HUES48 (cell line): ENCODE measurements around the gene TWIST2.
A peak's percentile ranks its signal among the peaks of the same experiment; 100 is the strongest.

ENCODE experiments used
- H3K27ac ChIP-seq: one replicate; pipeline ENCODE4 v1.7.0; 2013; ENCODE audit warnings: low read depth, low read length, inconsistent platforms
- H3K27me3 ChIP-seq: 2 replicates; pipeline ENCODE4 v1.6.1; 2013; ENCODE audit warnings: mild to moderate bottlenecking, low read length; ENCODE audit not compliant: control insufficient read depth, insufficient read depth
- H3K36me3 ChIP-seq: 2 replicates; pipeline ENCODE4 v1.6.1; 2013; ENCODE audit warnings: low read length; ENCODE audit not compliant: control insufficient read depth, insufficient read depth
- H3K4me1 ChIP-seq: 2 replicates; pipeline ENCODE4 v1.6.1; 2013; ENCODE audit warnings: mild to moderate bottlenecking, low read length; ENCODE audit not compliant: control insufficient read depth, insufficient read depth
- H3K4me3 ChIP-seq: 2 replicates; pipeline ENCODE4 v1.5.1; 2013; ENCODE audit warnings: mild to moderate bottlenecking, low read depth, low read length
- H3K9ac ChIP-seq: 2 replicates; pipeline ENCODE4 v1.6.1; 2013; ENCODE audit warnings: mild to moderate bottlenecking, low read depth, low read length, moderate library complexity
- H3K9me3 ChIP-seq: 2 replicates; pipeline ENCODE4 v1.6.1; 2013; ENCODE audit warnings: low read length; ENCODE audit not compliant: control insufficient read depth, insufficient read depth

TWIST2 gene

DNA sequence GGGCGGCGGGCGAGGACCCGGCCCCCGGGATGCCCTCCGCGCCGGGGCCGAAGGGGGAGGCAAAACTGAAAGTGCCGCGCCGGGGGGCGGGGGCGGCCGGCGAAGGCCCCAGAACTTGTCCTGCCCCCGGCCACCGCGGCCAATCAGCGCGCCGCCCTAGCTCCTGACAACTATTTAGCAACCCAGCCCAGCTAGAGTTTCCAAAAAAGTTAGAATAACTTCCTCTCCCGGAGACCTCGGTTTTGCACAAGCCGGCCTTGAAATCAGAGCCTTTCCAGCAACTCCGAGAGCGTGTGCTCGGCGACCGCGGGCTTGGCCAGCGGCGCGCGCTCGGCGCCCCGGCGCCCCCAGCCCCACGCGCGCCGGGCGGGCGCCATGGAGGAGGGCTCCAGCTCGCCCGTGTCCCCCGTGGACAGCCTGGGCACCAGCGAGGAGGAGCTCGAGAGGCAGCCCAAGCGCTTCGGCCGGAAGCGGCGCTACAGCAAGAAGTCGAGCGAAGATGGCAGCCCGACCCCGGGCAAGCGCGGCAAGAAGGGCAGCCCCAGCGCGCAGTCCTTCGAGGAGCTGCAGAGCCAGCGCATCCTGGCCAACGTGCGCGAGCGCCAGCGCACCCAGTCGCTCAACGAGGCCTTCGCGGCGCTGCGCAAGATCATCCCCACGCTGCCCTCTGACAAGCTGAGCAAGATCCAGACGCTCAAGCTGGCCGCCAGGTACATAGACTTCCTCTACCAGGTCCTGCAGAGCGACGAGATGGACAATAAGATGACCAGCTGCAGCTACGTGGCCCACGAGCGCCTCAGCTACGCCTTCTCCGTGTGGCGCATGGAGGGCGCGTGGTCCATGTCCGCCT is at the start of gene TWIST2:
Gene TWIST2 (plus strand): TSS at position 245 of the 850 bp plus-strand sequence. CDS start 131 bp downstream, at position 376.
- Histone ChIP-seq H3K4me3 (peak within 1 kb of the TSS; percentile 58), H3K4me1 (no peaks in the 10 kb centered on the region; the same call in 1 of the 2 replicates), H3K9me3 (no peaks in the 10 kb centered on the region), H3K27ac (no peak within 1 kb of the TSS), H3K36me3 (no peaks in the 10 kb centered on the region), H3K27me3 (peaks cover 86% of the 10 kb centered on the region), H3K9ac (peak within 1 kb of the TSS; percentile 35; the same call in 1 of the 2 replicates)

DNA sequence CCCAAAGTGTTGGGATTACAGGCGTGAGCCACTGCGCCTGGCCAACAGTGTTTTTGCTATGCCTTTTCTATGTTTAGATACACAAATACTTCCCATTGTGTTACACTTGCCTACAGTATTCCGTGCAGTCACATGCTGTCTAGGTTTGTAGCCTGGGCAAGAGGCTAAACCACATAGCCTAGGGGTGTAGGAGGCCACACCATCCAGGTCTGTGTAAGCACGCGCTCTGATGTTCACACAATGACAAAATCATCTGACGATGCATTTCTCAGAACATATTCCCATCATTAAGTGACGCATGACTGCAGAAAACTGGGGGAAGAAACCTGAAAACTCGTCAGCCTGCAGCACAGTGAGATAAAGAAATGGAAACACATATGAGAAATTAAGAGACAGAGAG is 46.1 kb upstream of the TWIST2 start:
- Histone ChIP-seq H3K4me1 (no peaks in the 10 kb centered on the region), H3K27ac (no peak overlapping the region), H3K9me3 (no peaks in the 10 kb centered on the region; the same call in 1 of the 2 replicates), H3K36me3 (no peaks in the 10 kb centered on the region), H3K27me3 (no peaks in the 10 kb centered on the region), H3K4me3 (no peak overlapping the region), H3K9ac (no peak overlapping the region)

DNA sequence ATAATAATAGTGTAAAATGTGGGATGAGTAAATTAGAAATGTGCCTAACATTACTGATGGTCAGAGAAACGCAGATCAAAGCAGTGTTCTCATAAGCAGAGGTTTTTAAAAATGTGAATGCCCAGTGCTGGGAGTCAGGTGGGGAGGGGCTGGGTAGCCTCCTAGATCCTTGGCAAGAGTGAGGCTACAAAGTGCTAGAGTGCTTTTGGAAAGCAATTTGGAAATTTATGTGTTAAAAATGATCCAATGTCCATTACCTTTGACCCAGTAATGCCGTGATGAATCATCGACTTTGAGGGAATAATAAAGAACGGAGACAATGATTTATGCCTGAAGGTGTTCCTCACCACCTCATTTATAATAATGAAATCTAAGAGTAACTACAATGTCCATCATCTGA is 44.9 kb upstream of the TWIST2 start:
- Histone ChIP-seq H3K9ac (no peak overlapping the region), H3K27me3 (no peaks in the 10 kb centered on the region)

DNA sequence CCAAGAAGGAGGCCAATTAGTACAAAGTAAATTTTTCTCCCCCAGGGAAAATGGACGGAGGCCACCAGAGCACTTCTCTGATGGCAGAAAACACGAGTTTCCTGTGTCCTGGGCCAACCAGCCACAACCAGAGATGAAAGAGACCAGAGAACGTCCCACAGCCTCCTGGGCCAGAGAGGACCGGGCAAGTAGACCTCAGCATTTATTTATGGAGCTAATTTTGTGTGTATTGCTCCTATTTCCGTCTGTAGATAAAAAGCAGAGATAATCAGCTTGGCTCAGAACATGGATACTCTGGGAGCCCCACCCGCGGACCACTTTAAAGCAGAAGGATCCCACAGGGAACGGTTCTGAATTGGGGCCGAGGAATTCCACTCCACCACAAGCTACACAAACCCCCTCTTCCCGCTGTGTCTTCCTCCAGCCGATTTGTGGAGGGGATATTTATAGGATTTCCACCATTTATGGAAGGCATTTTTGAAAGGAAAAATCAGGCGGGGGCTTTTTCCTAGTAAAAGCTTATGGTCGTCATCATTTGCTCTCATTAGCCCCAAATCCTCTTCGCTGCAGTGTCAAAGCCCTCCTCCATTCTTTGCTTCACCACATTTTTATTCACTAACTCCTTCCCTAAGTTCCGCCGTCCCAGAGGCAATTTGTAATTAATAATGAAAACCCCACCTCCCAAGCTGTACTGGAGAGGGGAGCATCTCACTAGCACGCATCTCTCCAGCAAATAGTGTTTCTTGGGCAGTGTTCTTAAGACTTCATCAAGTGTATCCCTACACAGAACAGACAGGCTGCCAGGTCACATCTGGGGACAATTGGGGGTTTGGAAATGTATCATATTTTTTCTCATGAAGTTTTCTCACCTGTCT is 43.7 kb upstream of the TWIST2 start:
- no peak overlapping the region for H3K27ac ChIP-seq
- no peaks in the 10 kb centered on the region for H3K36me3 ChIP-seq
- no peak overlapping the region for H3K9ac ChIP-seq
- peaks cover 15% of the 10 kb centered on the region; the same call in 1 of the 2 replicates for H3K9me3 ChIP-seq
- no peaks in the 10 kb centered on the region for H3K27me3 ChIP-seq
- no peak overlapping the region for H3K4me3 ChIP-seq
- no peaks in the 10 kb centered on the region for H3K4me1 ChIP-seq

More for the DNA sequence above, 44.9 kb upstream of the TWIST2 start:
- H3K9me3 ChIP-seq, result peaks cover 9% of the 10 kb centered on the region; the same call in 1 of the 2 replicates
- H3K36me3 ChIP-seq, result no peaks in the 10 kb centered on the region
- no peak overlapping the region for H3K27ac ChIP-seq
- H3K4me3 ChIP-seq, result no peak overlapping the region
- no peaks in the 10 kb centered on the region for H3K4me1 ChIP-seq

DNA sequence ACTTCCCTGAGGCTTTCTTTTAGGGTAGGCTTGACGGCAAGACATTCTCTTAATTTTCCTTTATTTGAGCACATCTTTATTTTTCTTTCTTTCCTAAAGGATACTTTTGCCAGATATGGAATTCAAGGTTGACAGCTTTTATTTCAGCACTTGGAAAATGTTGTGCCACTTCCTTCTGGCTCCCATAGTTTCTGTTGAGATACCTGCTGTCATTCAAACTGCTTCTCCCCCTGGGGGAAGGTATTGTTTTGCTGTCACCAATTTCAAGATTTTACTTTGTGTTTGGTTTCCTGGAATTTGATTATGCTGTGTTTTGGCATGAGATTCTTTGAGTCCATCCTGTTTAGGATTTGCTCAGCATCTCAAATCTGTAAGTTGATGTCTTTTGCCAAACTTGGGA is 39.1 kb upstream of the TWIST2 start:
- H3K4me1 ChIP-seq, result no peaks in the 10 kb centered on the region
- no peaks in the 10 kb centered on the region for H3K27me3 ChIP-seq

DNA sequence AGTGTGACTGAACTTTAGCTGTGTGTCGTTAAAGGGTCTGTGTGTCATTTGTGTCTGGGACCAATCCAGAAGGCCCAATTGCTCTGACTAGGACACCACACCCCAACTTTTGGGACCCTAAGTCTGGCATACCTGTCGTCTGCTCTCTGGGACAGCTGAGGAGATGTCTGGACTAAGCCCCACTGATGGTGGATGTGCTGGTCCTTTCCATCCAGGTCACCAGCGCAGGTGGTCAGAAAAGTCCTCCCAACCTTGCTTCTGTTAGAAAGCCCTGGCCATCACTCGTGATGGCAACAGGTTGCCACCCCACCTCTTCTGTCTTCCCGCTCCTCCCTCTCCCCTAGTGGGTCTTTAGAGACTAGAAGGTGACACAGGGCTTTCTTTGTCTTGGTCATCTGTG is 37.6 kb upstream of the TWIST2 start:
- H3K9ac ChIP-seq, result no peak overlapping the region
- H3K4me1 ChIP-seq, result no peaks in the 10 kb centered on the region
- no peaks in the 10 kb centered on the region for H3K36me3 ChIP-seq
- peaks cover 25% of the 10 kb centered on the region; the same call in 1 of the 2 replicates for H3K9me3 ChIP-seq
- no peak overlapping the region for H3K27ac ChIP-seq
- no peak overlapping the region for H3K4me3 ChIP-seq
- H3K27me3 ChIP-seq, result no peaks in the 10 kb centered on the region

More for the DNA sequence above, 39.1 kb upstream of the TWIST2 start:
- Histone ChIP-seq H3K36me3 (no peaks in the 10 kb centered on the region), H3K9me3 (peaks cover 25% of the 10 kb centered on the region; the same call in 1 of the 2 replicates), H3K27ac (no peak overlapping the region), H3K9ac (no peak overlapping the region), H3K4me3 (no peak overlapping the region)

DNA sequence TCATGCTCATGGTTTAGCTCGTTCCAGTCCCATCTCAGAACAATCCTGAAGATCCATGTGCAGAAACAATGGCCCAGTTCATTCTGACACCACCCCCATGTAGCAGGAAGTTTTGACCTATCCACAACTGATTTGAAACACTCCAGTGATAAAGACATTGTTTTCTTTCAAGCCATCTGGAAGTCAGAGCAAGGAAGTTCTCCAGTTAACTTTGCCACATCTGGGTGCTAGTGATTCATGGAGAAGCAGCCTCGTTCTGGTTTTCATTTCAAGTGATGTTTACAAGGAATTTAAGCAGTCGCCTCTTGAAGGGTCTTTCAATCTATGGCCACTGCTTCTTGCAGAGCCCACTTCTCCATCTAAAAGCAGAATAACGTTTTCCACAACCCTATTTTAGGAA is 36.6 kb upstream of the TWIST2 start:
- Histone ChIP-seq H3K9ac (no peak overlapping the region), H3K4me3 (no peak overlapping the region), H3K4me1 (no peaks in the 10 kb centered on the region), H3K27ac (no peak overlapping the region), H3K36me3 (no peaks in the 10 kb centered on the region), H3K9me3 (peaks cover 25% of the 10 kb centered on the region; the same call in 1 of the 2 replicates), H3K27me3 (no peaks in the 10 kb centered on the region)

DNA sequence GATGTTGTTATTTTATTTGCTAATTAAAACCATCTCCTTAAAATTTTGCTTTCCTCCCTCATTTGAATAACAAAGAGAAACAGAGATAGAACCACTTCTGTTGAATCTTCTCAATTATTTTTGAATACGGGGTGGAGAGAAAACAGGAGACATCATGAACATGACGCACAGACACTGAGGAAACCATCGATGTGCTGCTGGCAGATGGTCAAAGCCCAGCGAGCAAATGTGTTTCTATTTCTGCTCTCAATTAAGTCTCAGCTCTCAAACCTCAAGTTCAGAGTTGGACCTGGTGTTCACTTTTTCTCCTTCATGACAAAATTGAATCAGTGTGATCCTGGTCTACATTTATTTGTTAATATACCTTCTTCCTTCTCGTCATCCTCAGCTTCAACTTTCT is 36.1 kb upstream of the TWIST2 start:
- Histone ChIP-seq H3K4me1 (no peaks in the 10 kb centered on the region), H3K27ac (no peak overlapping the region), H3K4me3 (no peak overlapping the region), H3K9ac (no peak overlapping the region), H3K9me3 (peaks cover 25% of the 10 kb centered on the region; the same call in 1 of the 2 replicates), H3K36me3 (no peaks in the 10 kb centered on the region), H3K27me3 (0 out of 2 replicates have a peak, but pooled peaks cover 3% of the 10 kb centered on the region)

DNA sequence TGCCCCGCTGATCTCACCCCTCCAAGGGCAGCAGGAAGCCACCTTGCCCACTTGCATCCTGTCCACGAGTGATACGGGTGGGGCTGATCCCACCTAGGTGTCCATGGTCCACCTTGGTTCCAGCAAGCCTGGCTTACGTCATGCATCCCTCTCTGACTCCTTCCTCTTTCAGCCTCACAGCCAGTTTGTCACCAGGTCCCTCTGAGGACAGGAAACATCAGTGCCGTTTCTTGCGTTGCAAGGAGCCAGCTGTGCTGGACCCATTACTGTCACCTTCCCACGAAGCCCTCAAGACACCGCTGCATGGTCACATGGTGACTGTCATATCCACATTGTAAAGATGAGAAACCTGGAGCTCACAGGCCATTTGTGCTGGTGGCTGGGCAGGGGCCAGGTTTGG is 34.8 kb upstream of the TWIST2 start:
- Histone ChIP-seq H3K4me3 (no peak overlapping the region), H3K9ac (no peak overlapping the region), H3K27me3 (0 out of 2 replicates have a peak, but pooled peaks cover 5% of the 10 kb centered on the region), H3K36me3 (no peaks in the 10 kb centered on the region), H3K27ac (no peak overlapping the region), H3K9me3 (peaks cover 14% of the 10 kb centered on the region; the same call in 1 of the 2 replicates), H3K4me1 (peaks cover 8% of the 10 kb centered on the region; the same call in 1 of the 2 replicates)

DNA sequence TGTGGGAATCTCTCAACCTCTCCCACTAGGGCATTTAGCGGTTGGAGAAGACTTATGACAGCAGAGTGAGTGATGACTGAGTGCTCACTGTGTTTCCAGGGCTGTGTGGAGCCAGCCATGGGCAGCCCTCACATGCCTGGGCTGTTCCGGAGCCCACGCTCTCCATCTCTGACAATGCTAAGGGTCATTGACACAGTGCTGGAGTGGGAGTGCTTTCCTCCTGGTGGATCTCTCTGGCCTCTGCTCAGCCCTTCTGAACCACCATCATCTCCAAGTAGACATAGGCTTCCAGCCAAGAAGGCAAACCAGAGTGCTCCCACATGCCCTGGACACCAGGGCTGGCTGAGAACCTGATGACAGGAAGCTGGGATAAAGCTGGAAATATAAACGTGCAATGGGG is 33.1 kb upstream of the TWIST2 start:
- Histone ChIP-seq H3K9me3 (peaks cover 6% of the 10 kb centered on the region; the same call in 1 of the 2 replicates), H3K4me1 (peaks cover 8% of the 10 kb centered on the region; the same call in 1 of the 2 replicates), H3K4me3 (no peak overlapping the region), H3K36me3 (no peaks in the 10 kb centered on the region), H3K9ac (no peak overlapping the region), H3K27me3 (0 out of 2 replicates have a peak, but pooled peaks cover 5% of the 10 kb centered on the region), H3K27ac (no peak overlapping the region)
